GM21447 (cell line): ENCODE data around the gene NUDT2.
A peak's percentile ranks its signal among the peaks of the same experiment; 100 is the strongest.
"Not testable (repeated sequence)": the region's sequence is repeated elsewhere in the genome, so short reads cannot be mapped to it uniquely, and the experiment has no call there.

Experiments
- ATAC-seq: cut with Tn5 transposase; IDR thresholded peaks from one replicate; pipeline ENCODE4 v1.9.1; 2021; ENCODE audit not compliant: unreplicated experiment

The NUDT2 gene

DNA sequence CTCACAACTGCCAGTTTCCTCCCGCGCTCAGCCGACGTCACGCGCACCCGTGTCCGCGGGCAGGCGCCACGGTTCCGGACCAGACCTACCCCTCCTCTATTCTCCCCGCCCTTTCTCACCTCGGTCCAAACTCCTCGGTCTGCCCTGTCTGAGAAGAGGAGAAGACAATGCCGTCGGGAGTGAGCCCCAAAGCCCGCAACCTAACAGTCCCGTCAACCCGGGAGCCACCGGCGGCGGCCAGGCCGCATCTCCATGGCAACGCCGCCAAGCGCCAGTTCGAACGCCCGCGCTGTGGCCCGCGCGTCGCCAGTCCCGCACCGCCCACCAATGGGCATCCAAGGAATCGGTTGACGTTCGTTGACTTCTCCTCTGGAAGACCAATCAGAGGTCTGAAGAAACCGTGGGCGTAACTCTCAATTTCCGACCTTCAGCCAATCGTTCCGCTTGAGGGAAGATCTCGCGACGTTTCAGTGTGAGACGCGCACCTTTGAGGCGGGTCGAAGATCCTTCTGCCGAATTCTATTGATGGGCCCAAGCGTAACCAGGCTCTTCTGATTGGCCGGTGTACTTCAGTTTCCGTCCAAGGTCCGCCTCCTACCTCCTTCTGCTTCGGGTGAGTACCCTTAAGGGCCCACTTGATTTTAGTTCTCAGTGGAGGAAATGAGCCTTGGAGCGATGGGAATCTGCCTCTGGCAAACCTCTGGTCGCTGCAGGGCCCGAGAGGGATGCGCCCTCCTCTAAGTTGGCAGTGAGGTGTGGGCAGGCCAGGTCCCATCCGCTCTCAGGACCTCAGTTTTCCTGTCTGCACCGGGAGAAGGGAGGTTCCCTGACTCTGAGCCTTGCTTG is at the start of gene NUDT2, which contains the start of gene KIF24:
NUDT2 (plus strand) TSS at position 583 of the 846 bp plus-strand sequence. CDS start 9,471 bp downstream, outside the sequence.
KIF24 (minus strand) TSS at position 282 of the 846 bp plus-strand sequence. CDS start 17,922 bp downstream, outside the sequence.
- peak; percentile 95 for ATAC-seq

DNA sequence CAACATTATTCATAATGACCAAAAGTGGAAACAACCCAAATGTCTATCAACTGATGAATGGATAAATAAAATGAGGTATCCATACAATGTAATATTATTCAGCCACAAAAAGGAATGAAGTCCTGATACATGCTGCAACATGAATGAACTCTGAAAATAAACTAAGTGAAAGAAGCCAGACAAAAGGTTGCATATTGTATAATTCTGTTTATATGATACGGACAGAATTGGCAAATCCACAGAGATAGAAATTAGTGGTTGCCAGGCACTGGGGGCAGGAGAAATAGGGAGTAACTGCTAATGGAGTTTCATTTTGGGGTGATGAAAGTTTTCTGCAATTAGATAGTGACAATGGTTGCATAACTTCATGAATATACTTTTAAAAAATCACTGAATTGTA is 47.3 kb upstream of the NUDT2 start:
- no peak for ATAC-seq

DNA sequence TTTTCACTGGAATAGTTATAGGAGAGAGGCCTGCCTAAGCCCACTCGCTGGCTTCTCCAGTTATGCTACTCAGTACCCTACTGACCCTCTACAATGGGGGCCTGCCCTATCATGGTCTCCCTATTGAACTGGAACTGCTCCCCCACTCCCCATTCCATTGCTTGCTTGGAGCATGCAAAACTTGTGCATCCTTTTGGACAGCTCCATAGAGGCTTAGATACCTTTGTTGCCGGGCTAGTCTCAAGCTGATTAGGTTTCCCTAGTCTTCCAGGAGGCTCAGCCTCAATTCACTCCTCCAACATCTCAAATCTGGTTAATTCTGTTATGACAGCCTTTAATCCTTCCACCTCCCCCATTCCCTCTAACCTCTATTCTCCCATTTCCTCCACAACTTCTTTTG is 40.2 kb upstream of the NUDT2 start:
- ATAC-seq: no peak

DNA sequence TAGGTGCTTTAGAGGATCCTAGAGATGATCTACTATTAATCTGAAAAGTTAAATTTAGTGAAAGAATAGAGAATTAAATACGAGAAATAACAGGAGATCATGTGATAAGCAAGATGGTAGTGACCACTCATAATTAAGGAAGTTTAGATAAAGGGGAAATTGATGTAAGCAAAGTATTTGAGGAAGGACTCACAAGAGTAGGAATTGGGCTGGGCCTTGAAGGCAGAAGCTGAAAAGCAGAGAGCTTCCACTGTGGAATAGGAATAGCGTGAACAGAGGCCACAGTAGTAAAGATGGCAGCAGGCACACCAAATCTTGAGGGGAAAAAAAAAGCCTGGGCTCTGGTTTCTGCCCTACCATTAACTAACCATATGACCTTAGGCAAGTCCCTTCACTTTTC is 38.3 kb upstream of the NUDT2 start:
- no peak for ATAC-seq

DNA sequence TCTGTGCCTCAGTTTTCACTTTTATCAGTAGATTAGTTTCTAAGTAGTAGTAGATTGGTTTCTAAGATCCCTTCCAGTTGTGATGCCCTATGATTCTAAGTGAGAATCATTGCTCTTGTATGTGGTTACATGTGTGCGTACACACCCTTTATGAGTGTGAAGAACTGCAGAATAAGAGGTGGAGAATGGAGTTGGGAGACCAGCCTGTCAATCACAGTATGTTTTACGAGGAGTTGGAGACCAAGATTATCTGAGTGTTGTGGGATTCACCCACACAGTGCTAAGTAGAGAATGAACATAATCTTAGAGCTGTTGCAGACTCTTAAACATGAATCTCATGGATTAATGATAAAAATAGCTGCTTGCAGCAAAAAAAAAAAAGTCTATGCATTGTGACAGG is 37.9 kb upstream of the NUDT2 start:
- no peak for ATAC-seq

DNA sequence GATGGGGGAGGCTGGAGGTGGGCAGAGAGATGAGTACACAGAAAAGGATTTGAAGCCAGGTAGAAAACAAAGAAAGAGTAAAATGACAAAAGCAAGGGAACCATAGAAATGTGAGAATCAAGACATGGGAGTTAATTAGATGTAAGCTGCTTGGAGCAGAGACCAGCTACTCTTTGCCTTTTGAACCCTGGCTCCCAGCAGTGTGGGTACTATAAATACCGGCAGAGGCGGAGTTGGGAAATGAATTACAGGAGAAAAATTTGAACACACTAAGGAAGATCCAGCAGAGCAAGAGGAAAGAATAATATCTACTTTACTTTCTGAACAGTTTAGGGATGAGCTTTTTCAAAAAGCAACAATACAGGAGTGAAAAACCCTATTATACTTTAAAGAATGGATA is 36.8 kb upstream of the NUDT2 start:
- no peak for ATAC-seq

DNA sequence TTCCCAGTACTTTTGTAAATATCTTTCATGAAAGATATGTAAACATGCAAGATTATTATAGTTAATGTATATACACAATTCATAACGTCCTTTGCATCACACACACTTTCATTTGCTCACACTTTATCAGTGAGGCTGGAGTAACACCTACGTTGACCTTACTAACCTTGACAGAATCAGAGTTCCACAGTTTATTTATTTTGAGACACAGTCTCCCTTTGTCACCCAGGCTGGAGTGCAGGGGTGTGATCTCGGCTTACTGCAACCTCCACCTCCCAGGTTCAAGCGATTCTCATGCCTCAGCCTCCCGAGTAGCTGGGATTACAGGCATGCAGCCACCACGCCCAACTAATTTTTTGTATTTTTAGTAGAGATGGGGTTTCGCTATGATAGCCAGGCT is 28.3 kb upstream of the NUDT2 start:
- not testable (repeated sequence) for ATAC-seq

DNA sequence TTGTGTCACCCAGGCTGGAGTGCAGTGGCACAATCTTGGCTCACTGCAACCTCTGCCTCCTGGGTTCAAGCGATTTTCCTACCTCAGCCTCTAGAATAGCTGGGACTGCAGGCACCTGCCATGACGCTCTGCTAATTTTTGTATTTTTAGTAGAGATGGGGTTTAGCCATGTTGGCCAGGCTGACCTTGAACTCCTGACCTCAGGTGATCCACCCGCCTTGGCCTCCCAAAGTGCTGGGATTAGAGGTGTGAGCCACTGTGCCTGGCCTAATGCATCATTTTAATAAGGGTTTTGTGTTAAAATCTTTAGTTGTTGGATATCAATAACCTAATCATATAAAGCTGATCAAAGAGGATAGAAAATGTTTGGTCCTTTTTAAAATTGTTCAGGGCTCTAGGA is 21.1 kb upstream of the NUDT2 start:
- not testable (repeated sequence) for ATAC-seq

DNA sequence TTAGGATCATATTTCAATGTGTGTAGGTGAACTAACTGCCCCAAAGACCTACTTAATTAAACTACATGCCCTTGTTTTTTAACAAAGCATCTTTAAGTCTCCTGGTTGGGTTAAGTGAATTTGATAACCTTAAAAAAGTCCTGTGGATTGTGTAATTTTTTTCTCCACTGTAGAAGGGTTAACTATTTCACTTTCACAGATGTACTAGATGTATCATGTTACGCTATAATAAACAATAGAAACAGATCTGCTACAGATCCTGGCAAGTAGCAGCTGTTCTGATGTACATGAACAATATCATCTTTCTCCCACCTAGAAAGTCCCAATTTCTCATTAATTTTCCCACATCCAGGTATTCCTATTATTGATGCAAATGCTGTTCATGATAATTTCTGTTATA is 19.2 kb upstream of the NUDT2 start:
- no peak for ATAC-seq

DNA sequence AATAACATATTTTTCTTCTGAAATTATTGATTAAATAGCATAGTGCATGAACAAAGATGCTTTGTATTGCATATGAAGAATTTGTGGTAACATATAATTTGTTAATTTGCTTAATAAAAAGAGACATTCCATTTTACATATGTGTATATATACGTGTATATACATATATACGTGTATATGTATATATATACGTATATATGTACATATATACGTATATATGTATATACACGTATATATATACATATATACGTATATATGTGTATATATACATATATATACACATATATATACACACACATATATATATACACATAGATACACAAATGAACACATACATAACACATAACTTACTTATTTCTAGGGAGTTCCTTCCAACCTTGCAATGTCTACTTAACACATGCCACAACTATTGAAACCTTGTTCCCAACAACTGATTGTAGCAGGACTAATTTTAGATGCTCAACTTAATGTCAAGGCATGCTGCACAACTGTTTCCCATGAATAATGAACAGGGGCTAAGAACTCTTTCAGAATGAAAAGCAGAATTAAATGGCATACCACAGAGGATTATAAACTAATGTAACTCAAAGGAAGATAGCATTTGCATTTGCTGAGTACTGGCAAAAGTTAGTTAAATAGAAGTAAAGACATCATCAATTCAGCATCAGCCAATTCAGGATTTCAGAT is 17.7 kb upstream of the NUDT2 start:
- no peak for ATAC-seq

DNA sequence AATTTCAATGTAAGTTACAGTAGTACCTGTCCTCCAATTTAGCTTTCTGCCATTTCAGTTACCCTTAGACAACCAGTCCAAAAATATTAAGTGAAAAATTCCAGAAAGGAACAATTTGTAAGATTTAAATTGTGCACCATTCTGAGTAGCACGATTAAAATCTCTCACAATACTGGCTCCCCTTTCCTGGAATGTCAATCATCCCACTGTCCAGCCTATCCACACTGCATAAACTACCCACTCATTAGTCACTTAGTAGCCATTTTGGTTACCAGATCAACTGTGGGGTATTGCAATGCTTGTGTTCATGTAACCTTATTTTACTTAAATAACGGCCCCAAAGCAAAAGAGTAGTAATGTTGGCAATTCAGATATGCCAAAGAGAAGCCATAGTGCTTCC is 11.9 kb upstream of the NUDT2 start:
- ATAC-seq: no peak

DNA sequence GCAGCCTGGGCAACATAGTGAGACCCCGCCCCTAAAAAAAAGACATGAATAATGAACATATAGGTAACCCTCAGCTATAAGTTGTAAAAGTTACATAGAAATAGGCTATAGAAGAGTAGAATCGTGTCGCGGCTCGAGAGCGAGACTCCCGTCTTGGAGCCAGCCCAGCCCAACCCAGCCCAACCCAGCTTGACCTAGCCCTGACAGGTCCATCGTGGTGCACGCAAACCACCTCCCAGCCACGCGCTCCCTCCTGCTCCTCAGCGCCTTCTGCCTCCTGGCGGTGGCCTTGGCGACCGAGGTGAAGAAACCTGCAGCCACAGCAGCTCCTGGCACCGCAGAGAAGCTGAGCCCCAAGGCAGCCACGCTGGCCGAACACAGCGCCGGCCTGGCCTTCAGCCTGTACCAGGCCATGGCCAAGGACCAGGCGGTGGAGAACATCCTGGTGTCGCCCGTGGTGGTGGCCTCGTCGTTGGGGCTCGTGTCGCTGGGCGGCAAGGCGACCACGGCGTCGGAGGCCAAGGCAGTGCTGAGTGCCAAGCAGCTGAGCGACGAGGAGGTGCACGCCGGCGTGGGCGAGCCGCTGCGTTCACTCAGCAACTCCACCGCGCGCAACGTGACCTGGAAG is 11.1 kb upstream of the NUDT2 start:
- ATAC-seq: no peak

DNA sequence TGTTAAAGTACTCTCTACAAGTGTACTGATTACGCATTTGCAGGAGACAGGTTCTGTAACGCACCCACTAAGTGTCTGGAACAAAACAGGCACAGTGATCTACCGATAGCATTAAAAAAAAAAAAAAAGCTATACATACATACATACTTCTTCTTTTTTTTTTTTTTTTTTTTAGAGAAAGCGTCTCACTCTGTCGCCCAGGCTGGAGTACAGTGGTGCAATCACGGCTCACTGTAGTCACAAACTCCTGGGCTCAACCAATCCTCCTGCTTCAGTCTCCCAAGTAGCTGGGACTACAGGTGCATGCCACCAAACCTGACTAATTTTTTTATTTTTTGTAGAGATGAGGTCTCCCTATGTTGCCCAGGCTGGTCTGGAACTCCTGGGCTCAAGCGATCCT is 7.9 kb upstream of the NUDT2 start:
- no peak for ATAC-seq

DNA sequence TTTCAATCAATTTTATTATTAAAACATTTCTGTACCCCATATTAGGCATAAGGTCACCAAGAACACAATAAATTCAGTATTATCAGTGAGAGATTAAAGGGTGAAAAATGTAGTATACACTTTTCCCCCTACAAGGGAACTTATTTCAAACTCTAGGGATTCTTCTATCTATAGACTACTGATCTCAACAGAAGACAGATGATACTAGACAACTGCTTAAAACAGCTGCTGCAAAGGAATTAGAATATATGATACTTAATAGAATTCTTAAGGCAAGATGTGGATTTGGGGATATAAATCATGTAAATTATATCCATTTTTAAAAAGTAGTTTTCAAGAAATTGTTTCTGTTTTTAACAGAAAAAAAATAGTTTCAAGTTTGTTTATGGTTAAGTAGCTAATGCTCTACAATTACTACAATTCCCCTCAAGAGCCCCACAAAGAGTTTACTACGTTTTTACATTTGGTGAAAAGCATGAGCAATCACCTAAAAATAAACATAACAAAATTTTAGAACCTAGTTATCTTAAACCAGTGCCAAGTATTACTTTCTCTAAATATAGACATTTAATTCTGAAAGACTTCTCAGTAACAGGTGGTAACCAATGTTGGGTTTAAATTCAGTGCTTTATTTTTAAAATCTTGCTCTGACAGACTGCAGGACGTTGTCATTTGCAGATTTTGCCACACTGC is 6.3 kb upstream of the NUDT2 start:
- ATAC-seq: no peak

DNA sequence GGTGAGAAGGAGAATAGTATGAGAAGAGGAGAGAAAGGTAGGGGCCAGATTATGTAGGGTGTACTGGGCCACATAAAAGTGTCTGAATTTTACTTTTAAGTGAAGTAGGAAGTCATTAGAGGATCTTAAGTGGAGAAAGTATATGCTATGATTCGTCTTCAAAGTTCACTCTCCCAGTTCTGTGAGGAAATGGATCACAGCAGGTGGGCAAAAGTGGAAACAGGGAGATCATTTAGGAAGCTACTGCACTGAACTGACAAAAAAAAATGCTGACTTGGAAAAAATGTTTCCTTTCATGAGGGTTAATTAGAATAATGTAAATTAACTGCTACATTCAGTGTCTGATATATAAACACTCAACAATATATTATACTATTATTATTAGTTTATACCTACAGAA is 2.7 kb upstream of the NUDT2 start:
- no peak for ATAC-seq

DNA sequence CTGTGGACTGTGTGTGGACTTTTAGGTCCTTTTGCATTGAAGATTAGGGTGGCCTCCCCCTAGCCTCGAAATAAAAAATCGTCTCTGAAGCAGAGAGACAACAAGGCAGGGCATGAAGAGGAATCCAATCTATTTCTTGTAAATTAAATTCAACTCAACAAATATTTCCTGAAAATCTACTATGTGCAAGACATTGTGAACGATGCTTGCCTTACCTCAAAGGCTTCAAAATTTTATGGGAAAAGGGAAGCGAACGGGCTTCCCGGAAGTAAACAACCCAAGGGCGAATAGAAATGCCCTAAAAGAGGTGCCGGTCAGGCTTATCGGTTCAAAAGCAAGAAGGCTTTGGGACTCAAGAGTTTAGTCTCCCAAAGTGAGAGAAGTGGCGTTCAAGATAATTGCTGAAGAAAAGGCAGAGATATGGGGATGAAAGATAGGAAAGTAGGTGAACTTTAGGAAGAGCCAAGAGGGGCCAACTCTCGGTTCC is 826 bp upstream of the NUDT2 start:
- peak; percentile 0 for ATAC-seq

DNA sequence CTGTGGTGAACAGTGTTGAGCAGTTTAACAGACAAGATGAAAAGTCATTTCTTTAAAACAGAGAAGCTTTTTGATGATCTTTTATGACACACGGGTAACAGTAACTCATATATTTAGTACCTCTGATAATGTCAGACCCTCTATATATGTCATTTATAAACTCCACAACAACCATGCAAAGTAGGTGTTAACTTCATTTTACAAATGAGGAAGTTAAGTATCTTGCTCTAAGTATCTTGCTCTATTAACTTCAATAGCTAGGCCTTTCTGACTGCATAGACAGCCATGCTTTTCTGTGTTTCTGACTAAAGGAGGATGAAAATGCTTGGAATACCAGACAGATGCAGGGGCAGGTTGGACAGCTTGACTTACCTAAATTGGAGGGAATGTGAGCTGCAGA is 1.8 kb downstream of the NUDT2 start:
- ATAC-seq: no peak

DNA sequence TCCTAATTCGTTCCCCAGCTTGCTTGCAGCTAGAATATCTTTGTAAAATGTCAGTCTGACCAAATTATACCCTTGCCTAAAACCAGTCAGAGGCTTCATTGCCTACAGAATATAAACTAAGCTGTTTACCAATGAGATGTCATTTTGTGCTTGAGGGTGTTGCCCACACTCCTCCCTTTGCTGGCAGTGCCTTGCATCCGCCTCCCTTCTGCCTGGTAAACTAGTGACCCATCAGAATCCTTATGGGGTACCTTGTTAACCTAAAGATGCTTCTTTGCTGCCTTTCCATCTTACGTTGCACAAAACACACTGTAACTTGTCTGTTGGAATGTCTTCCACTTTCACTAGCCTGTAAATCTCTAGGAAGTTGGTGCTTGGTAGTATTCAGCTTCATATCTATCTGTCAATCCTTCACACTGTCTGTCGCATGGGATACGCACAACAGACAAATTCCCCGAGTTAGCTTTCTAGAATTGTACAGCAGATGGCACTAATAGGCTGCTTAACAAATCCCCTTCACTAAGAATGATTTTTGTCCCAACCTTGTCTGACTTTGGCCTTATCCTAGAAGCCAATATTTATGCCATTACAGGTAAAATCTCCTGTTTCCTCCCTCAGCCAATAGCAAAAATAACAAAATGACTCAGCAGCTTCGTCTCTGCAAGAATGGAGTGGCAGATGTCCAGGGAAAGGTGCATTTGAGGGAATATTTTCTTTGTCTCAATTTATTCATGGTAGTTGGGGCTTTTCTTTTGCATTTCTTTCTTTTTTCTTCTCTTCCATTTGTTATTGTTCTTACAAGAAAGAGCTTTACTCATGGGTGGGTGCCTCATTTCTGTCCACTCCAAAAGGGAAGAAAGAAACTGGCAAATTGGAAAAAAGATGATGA is 3.0 kb downstream of the NUDT2 start:
- ATAC-seq: no peak

DNA sequence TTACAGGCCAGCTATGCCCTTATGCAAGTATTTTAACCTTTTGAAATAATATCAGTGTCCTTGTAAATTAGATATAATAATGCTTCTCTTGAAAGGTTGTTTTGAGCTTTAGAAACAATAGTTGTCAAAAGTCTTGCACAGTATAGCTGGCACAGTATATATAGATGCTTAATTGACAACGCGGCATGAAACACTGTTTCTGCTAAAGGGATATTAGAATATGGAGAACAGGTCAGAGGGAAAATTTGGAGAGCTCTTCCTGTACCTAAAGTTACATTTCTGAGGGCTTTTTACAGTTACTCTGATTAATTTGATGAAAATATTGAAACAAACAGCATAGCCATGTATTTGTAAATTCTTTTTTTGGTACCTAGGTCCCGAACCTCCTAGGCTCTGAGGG is 4.5 kb downstream of the NUDT2 start:
- no peak for ATAC-seq

DNA sequence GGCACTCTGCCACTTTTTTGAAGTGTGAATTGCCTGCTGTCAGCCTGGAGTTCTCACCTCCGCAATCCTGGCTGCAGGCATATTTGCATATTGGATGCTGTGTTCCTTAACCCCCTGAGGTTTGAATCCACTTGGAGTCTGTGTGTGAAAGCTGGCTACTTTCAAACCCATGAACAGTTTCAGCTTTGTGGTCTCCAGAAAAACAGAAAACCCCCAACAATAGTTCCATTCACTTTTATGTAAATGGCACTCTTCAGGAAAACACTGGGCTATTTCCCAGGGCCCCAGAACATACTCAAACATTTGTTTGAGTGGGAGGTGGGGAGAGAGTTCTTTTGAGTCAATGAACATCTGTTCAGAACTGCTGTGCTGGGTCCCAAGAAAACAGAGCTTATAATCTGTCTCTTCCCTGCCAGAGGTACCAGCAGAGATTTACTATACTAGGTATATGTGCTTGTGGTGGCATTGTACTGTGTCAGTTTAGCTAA is 5.0 kb downstream of the NUDT2 start:
- no peak for ATAC-seq
